ENCODE data around the gene NINJ1.

The NINJ1 gene

DNA sequence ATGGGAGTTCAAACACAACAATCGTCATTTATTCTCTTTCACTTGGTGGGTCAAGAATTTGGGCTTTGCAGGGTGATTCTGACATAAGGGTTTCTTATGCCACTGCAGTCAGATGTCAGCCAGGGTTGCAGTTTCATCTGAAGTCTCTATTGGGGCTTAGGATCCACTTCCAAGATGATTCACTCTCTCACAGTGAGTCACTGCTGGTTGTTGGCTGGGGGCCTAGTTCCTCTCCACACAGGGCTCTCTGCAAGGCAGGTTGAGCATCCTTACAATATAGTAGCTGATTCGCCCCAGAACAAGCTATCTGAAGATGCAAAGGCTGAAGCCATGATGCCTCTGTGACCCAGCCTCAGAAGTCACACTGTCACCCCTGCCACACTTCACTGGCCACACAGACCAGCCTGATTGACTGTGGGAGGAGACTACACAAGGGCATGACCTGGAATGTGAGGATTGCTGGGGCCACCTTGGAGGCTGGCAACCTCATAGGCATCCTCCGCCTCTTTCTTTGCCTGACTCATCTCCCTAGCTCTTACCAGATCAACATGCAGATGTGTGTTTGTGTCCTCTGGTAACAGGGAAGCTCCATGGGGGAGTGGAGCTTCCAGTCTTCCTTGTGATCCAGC lies 42.5 kb downstream of the NINJ1 start:
- peaks cover 41% of the 10 kb centered on the region for H3K36me3 Mint-ChIP-seq (ENCODE audit: low read depth)
- no peak overlapping the region for H3K4me3 Mint-ChIP-seq
- peaks cover 39% of the 10 kb centered on the region for H3K4me1 Mint-ChIP-seq (ENCODE audit: low read depth)
- peak; percentile 67 for DNase-seq (ENCODE audit: low spot score)
- peaks cover 9% of the 10 kb centered on the region for H3K9me3 Mint-ChIP-seq
- no peaks in the 10 kb centered on the region for H3K27me3 Mint-ChIP-seq (ENCODE audit: low read depth)
- H3K27ac Mint-ChIP-seq: peak overlapping the region; percentile 83

GRCh38 chr9:93091056-93091452 lies 43.0 kb downstream of the NINJ1 start:
- H3K36me3 Mint-ChIP-seq (ENCODE audit: low read depth): peaks cover 44% of the 10 kb centered on the region
- H3K4me3 Mint-ChIP-seq: no peak overlapping the region
- no peaks in the 10 kb centered on the region for H3K27me3 Mint-ChIP-seq (ENCODE audit: low read depth)
- DNase-seq (ENCODE audit: low spot score): no peak
- peak overlapping the region; percentile 23 for H3K27ac Mint-ChIP-seq
- peaks cover 9% of the 10 kb centered on the region for H3K9me3 Mint-ChIP-seq
- peaks cover 39% of the 10 kb centered on the region for H3K4me1 Mint-ChIP-seq (ENCODE audit: low read depth)

GRCh38 chr9:93090091-93090655 lies 43.9 kb downstream of the NINJ1 start:
- peaks cover 52% of the 10 kb centered on the region for H3K36me3 Mint-ChIP-seq (ENCODE audit: low read depth)

DNA sequence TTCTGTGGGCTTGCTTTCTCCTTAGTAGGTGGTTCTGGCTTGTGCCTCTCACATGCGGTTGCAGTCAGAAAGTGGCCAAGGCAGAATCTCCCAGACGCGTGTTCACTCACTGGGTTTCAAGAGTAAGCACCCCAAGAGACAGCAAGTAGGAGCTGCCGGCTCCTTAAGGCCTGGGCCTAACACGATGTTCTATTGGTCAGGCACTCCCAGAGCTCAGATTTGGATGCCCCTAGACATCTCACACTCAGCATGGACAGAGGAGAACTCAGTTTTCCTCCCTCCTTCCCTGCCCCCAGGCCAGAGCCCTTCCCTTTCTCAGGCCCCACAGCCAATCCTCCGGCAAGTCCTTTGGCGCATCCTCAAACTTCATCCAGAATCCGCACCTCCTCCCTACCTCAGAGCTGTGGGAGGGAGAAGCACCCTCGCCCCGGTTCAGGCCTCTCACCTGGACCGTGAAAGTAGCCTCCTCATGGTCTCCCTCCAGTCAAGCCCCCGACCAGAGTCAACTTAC lies 44.5 kb downstream of the NINJ1 start:
- Mint-ChIP-seq H3K27me3 (ENCODE audit: low read depth) (no peaks in the 10 kb centered on the region), H3K4me1 (ENCODE audit: low read depth) (peaks cover 36% of the 10 kb centered on the region), H3K4me3 (no peak overlapping the region), H3K9me3 (peaks cover 14% of the 10 kb centered on the region), H3K36me3 (ENCODE audit: low read depth) (peaks cover 56% of the 10 kb centered on the region), H3K27ac (peak overlapping the region; percentile 46)
- no peak for DNase-seq (ENCODE audit: low spot score)

More at GRCh38 chr9:93090091-93090655, 43.9 kb downstream of the NINJ1 start:
- Mint-ChIP-seq H3K4me3 (no peak overlapping the region), H3K4me1 (ENCODE audit: low read depth) (peaks cover 39% of the 10 kb centered on the region), H3K9me3 (peaks cover 14% of the 10 kb centered on the region), H3K27ac (peak overlapping the region; percentile 9), H3K27me3 (ENCODE audit: low read depth) (no peaks in the 10 kb centered on the region)
- no peak for DNase-seq (ENCODE audit: low spot score)

DNA sequence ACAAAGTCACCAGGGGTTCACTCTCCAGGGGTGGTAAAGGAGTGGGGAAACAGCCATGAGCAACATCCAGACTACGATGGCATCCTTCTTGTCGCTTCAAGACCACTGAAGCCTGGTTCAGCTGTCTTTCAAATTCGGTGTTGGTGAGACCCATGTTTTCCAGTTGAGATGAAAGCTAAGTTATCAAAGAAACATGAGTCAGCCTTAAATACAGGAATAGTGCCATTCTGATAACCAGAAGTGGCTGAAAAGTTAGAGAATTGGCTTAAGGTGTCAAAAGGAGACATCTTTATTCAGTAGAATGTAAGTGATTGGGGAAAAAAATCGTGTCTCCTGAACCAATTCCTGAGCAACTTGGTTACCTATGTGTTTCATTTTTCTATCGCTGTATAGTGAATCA lies 45.0 kb downstream of the NINJ1 start:
- DNase-seq (ENCODE audit: low spot score): no peak
- Mint-ChIP-seq H3K9me3 (peaks cover 14% of the 10 kb centered on the region), H3K27me3 (ENCODE audit: low read depth) (no peaks in the 10 kb centered on the region), H3K27ac (no peak overlapping the region), H3K36me3 (ENCODE audit: low read depth) (peaks cover 57% of the 10 kb centered on the region), H3K4me3 (no peak overlapping the region), H3K4me1 (ENCODE audit: low read depth) (peaks cover 31% of the 10 kb centered on the region)

GRCh38 chr9:93088656-93089015 lies 45.4 kb downstream of the NINJ1 start:
- Mint-ChIP-seq H3K4me3 (no peak overlapping the region), H3K27ac (no peak overlapping the region), H3K36me3 (ENCODE audit: low read depth) (peaks cover 59% of the 10 kb centered on the region), H3K27me3 (ENCODE audit: low read depth) (no peaks in the 10 kb centered on the region), H3K9me3 (peaks cover 14% of the 10 kb centered on the region), H3K4me1 (ENCODE audit: low read depth) (peaks cover 30% of the 10 kb centered on the region)
- DNase-seq (ENCODE audit: low spot score): no peak

GRCh38 chr9:93087971-93088655 lies 45.9 kb downstream of the NINJ1 start:
- H3K4me1 Mint-ChIP-seq (ENCODE audit: low read depth): peaks cover 28% of the 10 kb centered on the region

GRCh38 chr9:93086447-93087224 lies 47.4 kb downstream of the NINJ1 start:
- no peak for DNase-seq (ENCODE audit: low spot score)
- Mint-ChIP-seq H3K27me3 (ENCODE audit: low read depth) (no peaks in the 10 kb centered on the region), H3K4me3 (no peak overlapping the region), H3K36me3 (ENCODE audit: low read depth) (peaks cover 70% of the 10 kb centered on the region), H3K27ac (no peak overlapping the region), H3K9me3 (peaks cover 10% of the 10 kb centered on the region), H3K4me1 (ENCODE audit: low read depth) (peaks cover 18% of the 10 kb centered on the region)

More at GRCh38 chr9:93087971-93088655, 45.9 kb downstream of the NINJ1 start:
- Mint-ChIP-seq H3K27ac (no peak overlapping the region), H3K27me3 (ENCODE audit: low read depth) (no peaks in the 10 kb centered on the region), H3K36me3 (ENCODE audit: low read depth) (peaks cover 63% of the 10 kb centered on the region), H3K4me3 (no peak overlapping the region), H3K9me3 (peaks cover 14% of the 10 kb centered on the region)
- no peak for DNase-seq (ENCODE audit: low spot score)

DNA sequence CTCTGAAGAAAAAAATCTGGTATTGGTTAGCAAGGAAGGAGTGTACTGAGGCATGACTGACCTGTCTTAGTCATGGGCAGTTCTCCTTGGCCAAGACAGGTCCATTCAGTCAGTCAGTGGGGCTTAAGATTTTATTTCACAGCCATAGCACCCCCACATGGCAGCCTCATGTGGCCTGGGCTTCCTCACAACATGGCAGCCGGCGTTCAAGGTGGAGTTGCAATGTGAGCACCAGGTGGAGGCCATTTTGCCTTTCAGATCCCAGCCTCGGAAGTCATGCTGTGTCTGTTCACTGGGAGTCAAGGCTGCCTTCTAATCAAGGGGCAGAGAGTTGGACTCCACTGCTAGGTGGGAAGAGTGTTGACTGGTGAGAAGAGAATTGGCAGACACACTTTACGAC lies 48.4 kb downstream of the NINJ1 start:
- no peak overlapping the region for H3K27ac Mint-ChIP-seq
- no peaks in the 10 kb centered on the region for H3K27me3 Mint-ChIP-seq (ENCODE audit: low read depth)
- H3K36me3 Mint-ChIP-seq (ENCODE audit: low read depth): peaks cover 73% of the 10 kb centered on the region
- peaks cover 10% of the 10 kb centered on the region for H3K4me1 Mint-ChIP-seq (ENCODE audit: low read depth)
- DNase-seq (ENCODE audit: low spot score): no peak
- H3K4me3 Mint-ChIP-seq: no peak overlapping the region
- H3K9me3 Mint-ChIP-seq: peaks cover 5% of the 10 kb centered on the region

- Mint-ChIP-seq H3K9me3 (peaks cover 5% of the 10 kb centered on the region), H3K27me3 (ENCODE audit: low read depth) (no peaks in the 10 kb centered on the region), H3K4me1 (ENCODE audit: low read depth) (peaks cover 8% of the 10 kb centered on the region), H3K4me3 (no peak overlapping the region), H3K27ac (no peak overlapping the region), H3K36me3 (ENCODE audit: low read depth) (peaks cover 68% of the 10 kb centered on the region)
- no peak for DNase-seq (ENCODE audit: low spot score)
These were observed 49.6 kb downstream of the NINJ1 start for GRCh38 chr9:93084471-93084881.

- Mint-ChIP-seq H3K27ac (peak overlapping the region; percentile 95), H3K36me3 (ENCODE audit: low read depth) (peaks cover 65% of the 10 kb centered on the region)
These were observed 50.2 kb downstream of the NINJ1 start for GRCh38 chr9:93083592-93084470.

GRCh38 chr9:93082841-93083411 lies 51.1 kb downstream of the NINJ1 start:
- H3K4me3 Mint-ChIP-seq: peak overlapping the region; percentile 71
- peaks cover 60% of the 10 kb centered on the region for H3K36me3 Mint-ChIP-seq (ENCODE audit: low read depth)
- no peaks in the 10 kb centered on the region for H3K27me3 Mint-ChIP-seq (ENCODE audit: low read depth)
- H3K9me3 Mint-ChIP-seq: peaks cover 5% of the 10 kb centered on the region
- no peak overlapping the region for H3K27ac Mint-ChIP-seq
- DNase-seq (ENCODE audit: low spot score): no peak
- H3K4me1 Mint-ChIP-seq (ENCODE audit: low read depth): peaks cover 8% of the 10 kb centered on the region

More at GRCh38 chr9:93083592-93084470, 50.2 kb downstream of the NINJ1 start:
- DNase-seq (ENCODE audit: low spot score): no peak
- Mint-ChIP-seq H3K4me3 (peak overlapping the region; percentile 71), H3K27me3 (ENCODE audit: low read depth) (no peaks in the 10 kb centered on the region), H3K4me1 (ENCODE audit: low read depth) (peaks cover 8% of the 10 kb centered on the region), H3K9me3 (peaks cover 5% of the 10 kb centered on the region)

- Mint-ChIP-seq H3K27me3 (ENCODE audit: low read depth) (no peaks in the 10 kb centered on the region), H3K4me1 (ENCODE audit: low read depth) (peaks cover 10% of the 10 kb centered on the region), H3K4me3 (no peak overlapping the region), H3K36me3 (ENCODE audit: low read depth) (peaks cover 61% of the 10 kb centered on the region), H3K9me3 (peaks cover 5% of the 10 kb centered on the region), H3K27ac (no peak overlapping the region)
- DNase-seq (ENCODE audit: low spot score): no peak
These were observed 52.1 kb downstream of the NINJ1 start for GRCh38 chr9:93081931-93082330.

Measured in T-helper 2 cell treated with Interferon-gamma antibody and Interleukin-4, amounts not matched to agents 5 μg/mL and 100 μg/mL, for 36 hours (primary cell).